HK-2 (cell line): ENCODE results near the gene SNX17.
"Not testable (repeated sequence)": the region's sequence is repeated elsewhere in the genome, so short reads cannot be mapped to it uniquely, and the experiment has no call there.

Experiments used
- DNase-seq: peaks from one replicate; pipeline ENCODE4 v3.0.0-alpha.2; 2018; ENCODE audit not compliant: unreplicated experiment

Gene SNX17

DNA sequence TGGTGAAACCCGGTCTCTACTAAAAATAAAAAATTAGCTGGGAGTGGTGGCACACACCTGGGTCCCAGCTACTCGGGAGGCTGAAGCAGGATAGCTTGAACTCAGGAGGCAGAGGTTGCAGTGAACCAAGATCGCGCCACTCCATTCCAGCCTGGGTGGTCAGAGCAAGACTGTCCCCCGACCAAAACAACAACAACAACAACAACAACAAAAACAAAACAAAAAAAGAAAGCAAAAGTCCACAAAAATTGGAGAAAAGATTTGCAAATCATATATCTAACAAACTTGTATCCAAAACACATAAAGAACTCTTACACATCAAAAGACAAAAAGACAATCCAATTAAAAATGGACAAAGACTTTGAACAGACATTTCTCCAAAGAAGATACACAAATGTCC lies 28.5 kb downstream of the SNX17 start:
- DNase-seq = no peak

DNA sequence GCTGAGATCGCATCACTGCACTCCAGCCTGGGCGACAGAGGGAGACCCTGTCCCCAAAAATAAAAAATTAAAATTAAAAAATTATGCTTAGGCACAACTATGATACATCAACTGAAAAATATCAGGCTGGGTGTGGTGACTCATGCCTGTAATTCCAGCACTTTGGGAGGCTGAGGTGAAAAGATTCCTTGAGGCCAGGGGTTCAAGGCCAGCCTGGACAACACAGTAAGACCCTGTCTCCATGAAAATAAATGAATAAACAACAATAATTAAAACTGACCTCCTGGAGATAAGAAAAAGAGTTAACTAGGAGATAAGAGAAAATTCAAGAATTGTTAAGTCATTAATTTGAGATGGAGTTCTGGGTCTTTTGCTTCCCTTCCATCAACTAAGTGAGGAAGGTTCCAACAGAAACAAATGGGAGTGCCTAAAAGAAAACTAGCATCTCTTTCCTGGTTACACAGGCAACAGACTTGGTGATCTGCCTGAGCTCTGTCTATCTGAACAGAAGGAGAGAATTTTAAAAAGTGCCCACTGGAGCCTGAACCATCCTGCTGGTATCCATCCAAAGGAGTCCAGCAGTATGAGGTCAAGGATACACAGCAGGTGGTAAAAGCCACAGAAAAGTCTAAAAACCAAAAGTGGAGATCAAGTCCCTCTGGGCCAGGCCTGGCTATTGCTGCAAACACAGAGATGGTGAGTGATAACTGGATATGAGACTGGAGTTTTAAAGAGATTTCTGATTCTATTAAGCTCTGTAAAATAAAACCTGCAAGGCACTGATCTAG lies 30.1 kb downstream of the SNX17 start:
- no peak for DNase-seq

DNA sequence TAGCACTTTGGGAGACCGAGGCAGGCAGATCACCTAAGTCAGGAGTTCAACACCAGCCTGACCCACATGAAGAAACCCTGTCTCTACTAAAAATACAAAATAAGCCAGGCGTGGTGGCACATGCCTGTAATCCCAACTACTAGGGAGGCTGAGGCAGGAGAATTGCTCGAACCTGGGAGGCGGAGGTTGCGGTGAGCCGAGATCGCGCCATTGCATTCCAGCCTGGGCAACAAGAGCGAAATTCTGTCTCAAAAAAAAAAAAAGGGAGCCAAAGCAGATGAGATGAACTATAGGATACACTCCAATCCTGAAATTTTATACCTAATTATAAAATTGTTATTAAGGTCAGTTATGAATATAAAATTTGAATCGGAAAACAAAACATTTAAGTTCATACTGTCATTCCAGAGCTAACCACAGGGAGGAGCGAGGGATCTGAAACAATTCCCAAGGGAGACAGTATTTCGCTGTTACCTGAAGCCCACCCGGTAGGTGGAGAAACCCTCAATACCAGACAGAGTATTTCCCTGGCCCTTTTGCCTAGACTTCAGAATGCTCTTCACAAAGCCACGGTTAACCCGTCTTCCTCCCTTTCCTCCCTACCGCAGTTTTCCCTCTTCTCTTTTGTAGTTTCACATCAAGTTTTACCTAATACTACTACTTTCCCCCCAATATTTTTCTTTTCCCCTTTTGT lies 37.5 kb downstream of the SNX17 start:
- peak; percentile 32 for DNase-seq

DNA sequence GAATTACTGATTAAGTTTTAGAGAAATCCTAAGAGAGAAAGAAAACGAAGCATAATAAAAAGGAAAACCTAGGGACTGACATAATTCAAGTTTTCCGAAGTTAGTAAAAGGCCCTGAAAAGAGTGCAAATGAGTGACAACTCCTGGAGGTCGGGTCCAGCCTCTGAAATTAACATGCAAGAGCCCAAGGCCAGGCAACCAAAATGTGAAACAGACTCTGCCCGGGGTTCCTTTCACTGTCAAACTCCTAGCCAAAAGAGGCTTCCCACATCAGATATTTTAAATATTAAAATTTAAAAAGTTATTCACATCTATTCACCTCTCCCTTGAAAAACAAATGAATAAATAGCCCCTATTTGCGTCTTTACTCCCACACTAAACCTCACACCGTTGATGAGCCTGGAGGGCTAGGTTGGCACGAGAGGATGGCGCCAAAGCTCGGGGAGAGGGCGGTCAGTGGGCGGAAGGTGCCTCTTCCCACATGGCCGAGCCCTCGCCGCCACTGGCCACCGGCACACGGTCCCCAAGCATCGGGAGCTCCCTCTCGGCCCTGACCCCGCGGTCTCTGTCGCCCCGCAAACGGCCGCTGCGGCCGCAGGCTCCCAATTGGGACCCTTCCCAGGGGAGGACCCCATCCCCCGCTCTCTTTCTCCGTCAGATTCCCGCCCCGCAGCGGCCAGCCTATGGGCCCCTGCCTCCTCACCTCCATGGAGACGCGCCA lies 38.3 kb downstream of the SNX17 start:
- DNase-seq = peak; percentile 34

DNA sequence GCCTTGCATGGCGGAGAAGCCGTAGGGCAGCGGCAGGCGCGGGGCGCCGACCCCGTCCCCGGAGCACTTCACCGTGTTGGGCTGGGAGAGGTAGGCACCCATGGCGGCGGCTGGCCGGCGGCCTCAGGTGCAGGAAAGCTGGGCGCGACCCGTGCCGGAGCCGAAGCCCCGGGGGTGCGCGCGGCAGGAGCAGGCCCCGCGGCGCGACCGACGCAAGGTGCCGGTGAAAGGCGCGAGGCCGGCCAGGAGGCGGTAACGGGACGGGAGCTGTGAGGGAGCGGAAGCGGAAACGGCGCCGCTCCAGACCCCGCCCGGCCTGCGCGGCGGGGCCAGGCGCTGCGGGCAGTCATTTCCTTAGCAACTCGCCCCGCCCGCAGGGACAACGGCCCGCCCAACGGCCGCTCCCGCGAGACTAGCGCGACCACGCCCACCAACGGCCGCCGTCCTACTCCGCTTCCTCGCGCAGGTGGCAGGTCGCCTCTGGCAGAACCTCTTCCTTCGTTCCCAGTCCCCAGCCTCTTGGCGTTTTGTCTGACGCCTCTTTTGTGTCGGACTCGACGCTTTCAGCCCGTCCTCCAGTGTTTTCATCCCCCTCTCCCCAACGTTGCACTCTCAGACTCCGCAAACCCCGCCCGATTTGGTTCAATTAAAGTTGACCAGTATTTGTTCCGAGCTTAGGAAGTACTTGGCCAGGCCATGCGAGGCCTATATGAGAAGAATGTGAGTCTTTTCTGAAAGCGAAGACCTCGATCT lies 39.1 kb downstream of the SNX17 start, which contains the start of gene PPM1G:
Gene PPM1G, minus strand, starts transcription at position 271 of the 753 bp plus-strand sequence. Its CDS starts 169 bp downstream, at position 102.
- peak; percentile 96 for DNase-seq

DNA sequence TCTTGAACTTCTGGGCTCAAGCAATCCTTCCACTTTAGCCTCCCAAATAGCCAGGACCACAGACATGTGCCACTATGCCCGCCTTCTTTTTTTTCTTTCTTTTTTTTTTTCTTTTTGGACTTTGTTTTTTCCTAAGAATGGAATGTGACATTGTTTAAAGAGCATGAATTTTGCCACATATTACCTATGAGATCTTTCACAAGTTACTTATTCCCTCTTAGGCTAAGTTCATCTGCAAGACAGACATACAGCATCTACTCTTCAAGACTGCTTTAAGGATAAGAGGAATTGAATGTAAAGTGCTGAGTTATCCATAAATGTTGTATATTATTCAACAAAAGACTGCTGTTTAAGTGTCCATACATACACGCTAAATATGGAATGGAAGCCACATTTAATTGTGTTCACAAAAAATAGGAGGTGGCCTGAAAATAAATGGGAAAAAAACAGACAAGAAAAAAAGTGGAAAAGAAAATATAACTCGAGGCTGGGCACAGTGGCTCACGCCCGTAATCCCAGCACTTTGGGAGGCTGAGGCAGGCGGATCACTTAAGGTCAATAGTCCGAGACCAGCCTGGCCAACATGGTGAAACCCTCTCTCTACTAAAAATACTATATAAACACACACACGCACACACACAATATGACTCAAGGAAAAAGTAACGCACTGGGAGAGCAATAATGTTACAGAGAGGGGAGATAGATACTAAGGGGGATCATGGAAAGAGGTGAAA lies 42.2 kb downstream of the SNX17 start:
- DNase-seq = no peak

DNA sequence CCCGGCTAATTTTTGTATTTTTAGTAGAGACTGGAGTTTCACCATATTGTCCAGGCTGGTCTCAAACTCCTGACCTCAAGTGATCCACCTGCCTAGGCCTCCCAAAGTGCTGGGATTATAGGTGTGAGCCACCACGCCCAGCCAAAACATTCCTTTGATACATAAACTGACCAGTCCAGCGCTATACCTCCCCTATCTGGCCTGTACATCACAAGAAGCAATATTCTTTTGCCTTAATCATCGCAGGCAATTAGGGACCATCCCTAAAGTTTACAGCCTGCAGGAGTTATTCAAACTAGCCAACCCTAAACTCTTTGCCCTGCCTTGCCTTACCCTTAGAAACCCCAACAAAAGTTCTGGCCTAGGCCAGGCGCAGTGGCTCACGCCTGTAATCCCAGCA lies 45.7 kb downstream of the SNX17 start:
- no peak for DNase-seq

DNA sequence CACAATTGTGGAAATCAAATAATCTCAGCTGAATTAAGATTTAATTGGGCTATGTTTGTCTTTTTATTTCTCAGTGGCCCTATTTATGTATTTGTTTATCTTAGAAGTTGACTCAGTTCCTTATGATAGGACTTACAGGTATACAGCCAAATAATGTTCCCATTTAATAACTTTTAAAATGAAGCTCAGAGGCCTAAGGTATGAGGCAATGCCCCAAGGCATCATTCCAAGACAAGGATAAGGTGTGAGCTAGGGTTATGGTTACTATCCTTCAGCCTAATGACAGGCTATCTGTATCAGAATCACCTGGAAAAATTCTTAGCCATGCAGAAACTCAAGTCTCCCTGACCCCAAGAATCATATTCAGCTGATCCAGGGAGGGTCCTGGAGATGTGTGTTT lies 50.6 kb downstream of the SNX17 start:
- DNase-seq = no peak

DNA sequence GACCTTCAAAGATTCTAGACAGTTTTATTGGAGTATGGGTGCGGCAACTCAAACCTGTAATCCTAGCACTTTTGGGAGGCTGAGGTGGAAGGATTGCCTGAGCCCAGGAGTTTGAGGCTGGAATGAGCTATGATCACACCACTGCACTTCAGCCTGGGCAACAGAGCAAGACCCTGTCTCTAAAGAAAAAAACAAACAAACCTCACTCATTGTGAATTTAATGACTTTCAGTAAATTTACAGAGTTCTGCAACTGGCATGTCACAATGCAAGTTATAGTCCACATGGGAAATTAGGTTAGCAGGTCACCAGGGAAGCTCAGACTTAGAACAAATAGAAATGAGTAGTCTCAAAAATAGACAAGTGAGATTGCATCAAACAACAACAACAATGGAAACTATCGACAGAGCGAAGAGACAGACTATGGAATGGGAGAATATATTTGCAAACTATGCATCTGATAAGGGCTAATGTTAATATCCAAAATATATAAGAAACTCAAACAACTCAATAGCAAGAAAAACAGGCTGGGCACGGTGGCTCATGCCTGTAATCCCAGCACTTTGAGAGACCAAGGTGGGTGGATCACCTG lies 51.3 kb downstream of the SNX17 start:
- DNase-seq = no peak

DNA sequence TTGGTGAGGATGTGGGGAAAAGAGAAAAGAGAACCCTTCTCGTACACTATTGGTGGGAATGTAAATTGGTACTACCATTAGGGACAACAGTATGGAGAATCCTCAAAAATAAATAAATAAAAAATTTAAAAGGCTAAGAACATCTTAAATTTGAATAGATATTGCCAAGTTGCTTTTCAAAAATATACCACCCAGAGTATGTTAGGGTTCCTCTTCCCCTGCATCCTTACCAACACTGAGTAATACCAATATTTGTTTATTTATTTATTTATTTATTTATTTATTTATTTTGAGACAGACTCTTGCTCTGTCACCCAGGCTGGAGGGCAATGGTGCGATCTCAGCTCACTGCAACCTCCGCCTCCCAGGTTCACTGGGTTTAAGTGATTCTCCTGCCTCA lies 52.5 kb downstream of the SNX17 start:
- no peak for DNase-seq

DNA sequence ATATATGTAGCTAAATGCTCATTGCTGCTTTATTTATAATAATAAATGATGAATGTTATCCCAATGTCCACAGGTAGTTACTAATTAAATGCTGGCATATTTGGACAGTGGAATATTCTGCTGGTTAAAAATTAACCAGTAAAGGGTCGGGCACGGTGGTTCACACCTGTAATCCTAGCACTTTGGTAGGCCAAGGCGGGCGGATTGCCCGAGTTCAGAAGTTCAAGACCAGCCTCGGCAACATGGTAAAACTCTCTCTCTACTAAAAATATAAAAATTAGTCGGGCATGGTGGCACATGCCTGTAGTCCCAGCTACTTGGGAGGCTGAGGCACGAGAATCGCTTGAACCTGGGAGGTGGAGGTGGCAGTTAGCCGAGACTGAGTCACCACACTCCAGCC lies 54.6 kb downstream of the SNX17 start:
- not testable (repeated sequence) for DNase-seq
